Liver (tissue), 3 donors: ENCODE results near the gene TTC28.

Experiments
- ATF3 ChIP-seq: IDR thresholded peaks from 2 replicates; pipeline ENCODE4 v1.6.1; 2016; ENCODE audit warnings: antibody characterized with exemption
- CTCF ChIP-seq: fragments of 150-350 bp; IDR thresholded peaks from 2 replicates; pipeline ENCODE4 v1.5.1; 2017; ENCODE audit warnings: improper control_type of control experiment, low read depth, low read length; ENCODE audit not compliant: missing input control
- EGR1 ChIP-seq, 2 donors: IDR thresholded peaks; 2 replicates each; pipeline ENCODE4 v1.6.1; 2016 to 2018; ENCODE audit warnings: antibody characterized with exemption in 2 of 2, low read depth in 2 of 2
- GABPA ChIP-seq, 2 donors: IDR thresholded peaks in 1 of 2; conservative IDR thresholded peaks in 1 of 2; 2 replicates each; pipeline ENCODE4 v1.6.1; 2016; ENCODE audit warnings: antibody characterized with exemption in 2 of 2, mild to moderate bottlenecking in 1 of 2, moderate library complexity in 1 of 2
- MAX ChIP-seq: IDR thresholded peaks from 2 replicates; pipeline ENCODE4 v1.6.1; 2016; ENCODE audit warnings: antibody characterized with exemption
- RAD21 ChIP-seq, 2 donors: IDR thresholded peaks; 2 replicates each; pipeline ENCODE4 v1.6.1; 2016; ENCODE audit warnings: antibody characterized with exemption in 2 of 2, mild to moderate bottlenecking in 2 of 2
- RXRA ChIP-seq, 2 donors: IDR thresholded peaks; 2 replicates each; pipeline ENCODE4 v1.6.1; 2017 to 2018; ENCODE audit warnings: antibody characterized with exemption in 2 of 2, mild to moderate bottlenecking in 1 of 2
- SP1 ChIP-seq: IDR thresholded peaks from 2 replicates; pipeline ENCODE4 v1.6.1; 2018; ENCODE audit warnings: antibody characterized with exemption, mild to moderate bottlenecking
- TAF1 ChIP-seq: conservative IDR thresholded peaks from 2 replicates; pipeline ENCODE4 v1.6.1; 2016; ENCODE audit warnings: antibody characterized with exemption, mild to moderate bottlenecking
- YY1 ChIP-seq: IDR thresholded peaks from 2 replicates; pipeline ENCODE4 v1.6.1; 2016; ENCODE audit warnings: antibody characterized with exemption, mild to moderate bottlenecking
- ZBTB33 ChIP-seq: IDR thresholded peaks from 2 replicates; pipeline ENCODE4 v1.6.1; 2016; ENCODE audit warnings: antibody characterized with exemption
- donor health status: healthy.
- donor health status: healthy.

- no peak for TF ChIP-seq RXRA (IDR thresholded peaks at IDR 0.05)
- TF ChIP-seq ATF3: no peak
- no peak for TF ChIP-seq TAF1
- TF ChIP-seq CTCF: no peak
- no peak for TF ChIP-seq RAD21 (IDR thresholded peaks at IDR 0.05)
- no peak for TF ChIP-seq SP1
- TF ChIP-seq EGR1 (IDR thresholded peaks at IDR 0.05; ENCODE audit: low read depth in 2 of 2): no peak
- TF ChIP-seq YY1: no peak
- no peak for TF ChIP-seq ZBTB33
- no peak for TF ChIP-seq GABPA (IDR thresholded peaks at IDR 0.05 in 1 of 2, conservative IDR thresholded peaks at IDR 0.05 in 1 of 2)
- no peak for TF ChIP-seq MAX
These were observed 40.3 kb downstream of the TTC28 start for GRCh38 chr22:28639321-28639720.
